BE2C (cell line): ENCODE measurements around the gene ZGPAT.

ENCODE experiments used
- DNase-seq: peaks from one replicate; pipeline ENCODE4 v3.0.0-alpha.2; 2020
- H3K27me3 ChIP-seq: fragments of 250-450 bp; sonication (Bioruptor Pico); 2 replicates; pipeline ENCODE4 v1.5.1; 2020; ENCODE audit warnings: mild to moderate bottlenecking
- H3K36me3 ChIP-seq: fragments of 250-450 bp; sonication (Bioruptor Pico); 2 replicates; pipeline ENCODE4 v1.5.1; 2020; ENCODE audit warnings: mild to moderate bottlenecking
- H3K4me1 ChIP-seq: fragments of 250-450 bp; sonication (Bioruptor Pico); 2 replicates; pipeline ENCODE4 v1.5.1; 2020
- H3K4me3 ChIP-seq: 2 replicates; pipeline ENCODE4 v1.5.1; 2011; ENCODE audit warnings: low read depth, low read length
- H3K9me3 ChIP-seq: fragments of 250-450 bp; sonication (Bioruptor Pico); 2 replicates; pipeline ENCODE4 v1.5.1; 2020
- CTCF ChIP-seq: IDR thresholded peaks from 2 replicates; pipeline ENCODE4 v1.5.1; 2012; ENCODE audit warnings: mild to moderate bottlenecking, low read depth, low read length

ZGPAT gene

GRCh38 chr20:63733117-63733516 lies 25.3 kb downstream of the ZGPAT start:
- H3K4me3 ChIP-seq = no peak overlapping the region
- no peaks in the 10 kb centered on the region for H3K27me3 ChIP-seq
- no peak for DNase-seq
- no peaks in the 10 kb centered on the region for H3K4me1 ChIP-seq
- no peaks in the 10 kb centered on the region for H3K9me3 ChIP-seq
- TF ChIP-seq CTCF = no peak
- H3K36me3 ChIP-seq = peaks cover 33% of the 10 kb centered on the region

- peaks cover 33% of the 10 kb centered on the region for H3K36me3 ChIP-seq
- no peaks in the 10 kb centered on the region for H3K4me1 ChIP-seq
- no peaks in the 10 kb centered on the region for H3K27me3 ChIP-seq
- TF ChIP-seq CTCF = no peak
- no peak for DNase-seq
- H3K4me3 ChIP-seq = no peak overlapping the region
- no peaks in the 10 kb centered on the region for H3K9me3 ChIP-seq
Observed at GRCh38 chr20:63733579-63734081, 25.8 kb downstream of the ZGPAT start.

GRCh38 chr20:63734111-63734945 lies 26.5 kb downstream of the ZGPAT start:
- no peak for DNase-seq
- no peaks in the 10 kb centered on the region for H3K9me3 ChIP-seq
- peaks cover 31% of the 10 kb centered on the region for H3K36me3 ChIP-seq
- no peak overlapping the region for H3K4me3 ChIP-seq
- peaks cover 3% of the 10 kb centered on the region; the same call in 1 of the 2 replicates for H3K27me3 ChIP-seq
- no peak for TF ChIP-seq CTCF
- H3K4me1 ChIP-seq = peaks cover 3% of the 10 kb centered on the region

- DNase-seq = no peak
- H3K27me3 ChIP-seq = peaks cover 3% of the 10 kb centered on the region; the same call in 1 of the 2 replicates
- H3K36me3 ChIP-seq = peaks cover 28% of the 10 kb centered on the region
- no peaks in the 10 kb centered on the region for H3K9me3 ChIP-seq
- peaks cover 3% of the 10 kb centered on the region for H3K4me1 ChIP-seq
- TF ChIP-seq CTCF = no peak
- no peak overlapping the region for H3K4me3 ChIP-seq
Observed at GRCh38 chr20:63734946-63735858, 27.4 kb downstream of the ZGPAT start.

GRCh38 chr20:63735859-63736718 lies 28.2 kb downstream of the ZGPAT start, which contains the start of gene LIME1:
Gene LIME1 (plus strand): TSS chr20:63736664. CDS start chr20:63737550, 886 bp downstream.
- Histone ChIP-seq H3K27me3 (peaks cover 3% of the 10 kb centered on the region; the same call in 1 of the 2 replicates), H3K4me3 (no peak within 1 kb of the TSS), H3K4me1 (peaks cover 3% of the 10 kb centered on the region), H3K9me3 (no peaks in the 10 kb centered on the region), H3K36me3 (peaks cover 28% of the 10 kb centered on the region)
- TF ChIP-seq CTCF = no peak
- DNase-seq = no peak
